HG03432 (cell line): ENCODE results near the gene CELF3.
"Not testable (repeated sequence)": the region's sequence is repeated elsewhere in the genome, so short reads cannot be mapped to it uniquely, and the experiment has no call there.

Source experiments
- ATAC-seq: cut with Tn5 transposase; IDR thresholded peaks from one replicate; pipeline ENCODE4 v1.9.1; 2021; ENCODE audit warnings: mild to moderate bottlenecking, moderate library complexity; ENCODE audit not compliant: unreplicated experiment

The CELF3 gene

GRCh38 chr1:151716771-151717631 is at the start of gene CELF3:
Gene CELF3 (minus strand): TSS chr1:151716803. CDS start chr1:151716020, 783 bp downstream.
- ATAC-seq = no peak

- ATAC-seq = no peak
Measured at GRCh38 chr1:151763990-151764389, 47.4 kb upstream of the CELF3 start.

GRCh38 chr1:151762941-151763921 is 46.6 kb upstream of the CELF3 start, which contains the start of gene MRPL9:
Gene MRPL9 (minus strand): TSS chr1:151763496. CDS start chr1:151763479, 17 bp downstream.
- peak; percentile 97 for ATAC-seq

- no peak for ATAC-seq
Measured at GRCh38 chr1:151760597-151761385, 44.2 kb upstream of the CELF3 start.

GRCh38 chr1:151759241-151759640 is 42.6 kb upstream of the CELF3 start:
- no peak for ATAC-seq

- ATAC-seq = no peak
Measured at GRCh38 chr1:151756291-151756690, 39.7 kb upstream of the CELF3 start.

- no peak for ATAC-seq
Measured at GRCh38 chr1:151741516-151741915, 24.9 kb upstream of the CELF3 start.

- ATAC-seq = no peak
Measured at GRCh38 chr1:151739590-151740355, 23.2 kb upstream of the CELF3 start.

GRCh38 chr1:151737479-151737878 is 20.9 kb upstream of the CELF3 start:
- ATAC-seq = no peak

GRCh38 chr1:151737026-151737425 is 20.4 kb upstream of the CELF3 start:
- ATAC-seq = no peak

GRCh38 chr1:151733995-151734394 is 17.4 kb upstream of the CELF3 start:
- ATAC-seq = not testable (repeated sequence)

GRCh38 chr1:151733126-151733525 is 16.5 kb upstream of the CELF3 start:
- no peak for ATAC-seq

- no peak for ATAC-seq
Measured at GRCh38 chr1:151729966-151730291, 13.3 kb upstream of the CELF3 start.

GRCh38 chr1:151729157-151729965 is 12.8 kb upstream of the CELF3 start:
- no peak for ATAC-seq

- ATAC-seq = no peak
Measured at GRCh38 chr1:151728151-151729054, 11.8 kb upstream of the CELF3 start.

- ATAC-seq = no peak
Measured at GRCh38 chr1:151723726-151724370, 7.2 kb upstream of the CELF3 start.

- ATAC-seq = no peak
Measured at GRCh38 chr1:151721788-151722510, 5.3 kb upstream of the CELF3 start.
